ENCODE measurements around the gene WDR86.

GRCh38 chr7:151437866-151438516, 28.2 kb upstream of the WDR86 start:
- no peak for TF ChIP-seq POLR2A (IDR thresholded peaks at IDR 0.05; ENCODE audit: low read length)
- TF ChIP-seq GATA1 (IDR thresholded peaks at IDR 0.05; ENCODE audit: low read depth, low read length) = no peak

Measured in erythroblast (primary cell).